Cerebellar cortex (tissue), 1 donor: ENCODE measurements around the gene TBX5.

Source experiments
- DNase-seq: peaks from one replicate; pipeline ENCODE4 v3.0.0-alpha.2; 2015; ENCODE audit warnings: low spot score

The TBX5 gene

GRCh38 chr12:114320968-114321367, 85.0 kb downstream of the TBX5 start:
- DNase-seq = no peak

- no peak for DNase-seq
These were observed 85.8 kb downstream of the TBX5 start for GRCh38 chr12:114320101-114320500.

- no peak for DNase-seq
These were observed 86.5 kb downstream of the TBX5 start for GRCh38 chr12:114319422-114319821.

- DNase-seq = no peak
These were observed 87.0 kb downstream of the TBX5 start for GRCh38 chr12:114318984-114319383.

- DNase-seq = no peak
These were observed 89.9 kb downstream of the TBX5 start for GRCh38 chr12:114316076-114316475.

GRCh38 chr12:114314974-114315720, 90.8 kb downstream of the TBX5 start:
- DNase-seq = no peak

GRCh38 chr12:114314403-114314802, 91.5 kb downstream of the TBX5 start:
- no peak for DNase-seq

GRCh38 chr12:114313910-114314309, 92.0 kb downstream of the TBX5 start:
- no peak for DNase-seq

GRCh38 chr12:114311974-114312373, 94.0 kb downstream of the TBX5 start:
- peak; percentile 1 for DNase-seq

- DNase-seq = no peak
These were observed 99.3 kb downstream of the TBX5 start for GRCh38 chr12:114306646-114307045.

- no peak for DNase-seq
These were observed 100.5 kb downstream of the TBX5 start for GRCh38 chr12:114305446-114305845.
